Glomerular visceral epithelial cell (primary cell): ENCODE measurements around the gene PLS1.
"Not testable (repeated sequence)": the region's sequence is repeated elsewhere in the genome, so short reads cannot be mapped to it uniquely, and the experiment has no call there.

Source experiments
- DNase-seq: peaks from one replicate; pipeline ENCODE4 v3.0.0-alpha.2; 2016; ENCODE audit errors: extremely low spot score

The PLS1 gene

GRCh38 chr3:142596726-142597088 is 514 bp downstream of the PLS1 start:
- DNase-seq: no peak

GRCh38 chr3:142597906-142598305 is 1.7 kb downstream of the PLS1 start:
- no peak for DNase-seq

- no peak for DNase-seq
These were observed 5.5 kb downstream of the PLS1 start for GRCh38 chr3:142601713-142602112.

- peak; percentile 33 for DNase-seq
These were observed 6.6 kb downstream of the PLS1 start for GRCh38 chr3:142602619-142603385.

GRCh38 chr3:142603386-142603705 is 7.2 kb downstream of the PLS1 start:
- not testable (repeated sequence) for DNase-seq

GRCh38 chr3:142604940-142605339 is 8.7 kb downstream of the PLS1 start:
- no peak for DNase-seq

- no peak for DNase-seq
These were observed 12.4 kb downstream of the PLS1 start for GRCh38 chr3:142608631-142609030.

GRCh38 chr3:142609136-142609535 is 12.9 kb downstream of the PLS1 start:
- no peak for DNase-seq

- DNase-seq: no peak
These were observed 15.0 kb downstream of the PLS1 start for GRCh38 chr3:142611206-142611605.

GRCh38 chr3:142613491-142613890 is 17.3 kb downstream of the PLS1 start:
- peak; percentile 51 for DNase-seq

- DNase-seq: no peak
These were observed 17.9 kb downstream of the PLS1 start for GRCh38 chr3:142614059-142614626.

GRCh38 chr3:142615171-142615570 is 19.0 kb downstream of the PLS1 start:
- DNase-seq: no peak

GRCh38 chr3:142618917-142619461 is 22.8 kb downstream of the PLS1 start:
- DNase-seq: no peak

GRCh38 chr3:142622405-142622804 is 26.2 kb downstream of the PLS1 start:
- no peak for DNase-seq

- no peak for DNase-seq
These were observed 27.0 kb downstream of the PLS1 start for GRCh38 chr3:142623194-142623593.

- DNase-seq: no peak
These were observed 28.4 kb downstream of the PLS1 start for GRCh38 chr3:142624341-142625152.

GRCh38 chr3:142625153-142625440 is 28.9 kb downstream of the PLS1 start:
- DNase-seq: no peak

GRCh38 chr3:142626971-142627370 is 30.8 kb downstream of the PLS1 start:
- DNase-seq: no peak

GRCh38 chr3:142628801-142629200 is 32.6 kb downstream of the PLS1 start:
- DNase-seq: no peak

- no peak for DNase-seq
These were observed 36.9 kb downstream of the PLS1 start for GRCh38 chr3:142633073-142633472.

- DNase-seq: no peak
These were observed 39.9 kb downstream of the PLS1 start for GRCh38 chr3:142636050-142636449.

- DNase-seq: no peak
These were observed 40.5 kb downstream of the PLS1 start for GRCh38 chr3:142636664-142637063.

- DNase-seq: no peak
These were observed 42.1 kb downstream of the PLS1 start for GRCh38 chr3:142638291-142638690.
